GM18517 (cell line): Measurements from ENCODE around the gene DLK2.
"Not testable (repeated sequence)": the region's sequence is repeated elsewhere in the genome, so short reads cannot be mapped to it uniquely, and the experiment has no call there.

Source experiments
- ATAC-seq: cut with Tn5 transposase; IDR thresholded peaks from one replicate; pipeline ENCODE4 v1.9.1; 2021; ENCODE audit warnings: mild to moderate bottlenecking, moderate library complexity; ENCODE audit not compliant: unreplicated experiment

DLK2 gene, protein sequence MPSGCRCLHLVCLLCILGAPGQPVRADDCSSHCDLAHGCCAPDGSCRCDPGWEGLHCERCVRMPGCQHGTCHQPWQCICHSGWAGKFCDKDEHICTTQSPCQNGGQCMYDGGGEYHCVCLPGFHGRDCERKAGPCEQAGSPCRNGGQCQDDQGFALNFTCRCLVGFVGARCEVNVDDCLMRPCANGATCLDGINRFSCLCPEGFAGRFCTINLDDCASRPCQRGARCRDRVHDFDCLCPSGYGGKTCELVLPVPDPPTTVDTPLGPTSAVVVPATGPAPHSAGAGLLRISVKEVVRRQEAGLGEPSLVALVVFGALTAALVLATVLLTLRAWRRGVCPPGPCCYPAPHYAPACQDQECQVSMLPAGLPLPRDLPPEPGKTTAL

DNA sequence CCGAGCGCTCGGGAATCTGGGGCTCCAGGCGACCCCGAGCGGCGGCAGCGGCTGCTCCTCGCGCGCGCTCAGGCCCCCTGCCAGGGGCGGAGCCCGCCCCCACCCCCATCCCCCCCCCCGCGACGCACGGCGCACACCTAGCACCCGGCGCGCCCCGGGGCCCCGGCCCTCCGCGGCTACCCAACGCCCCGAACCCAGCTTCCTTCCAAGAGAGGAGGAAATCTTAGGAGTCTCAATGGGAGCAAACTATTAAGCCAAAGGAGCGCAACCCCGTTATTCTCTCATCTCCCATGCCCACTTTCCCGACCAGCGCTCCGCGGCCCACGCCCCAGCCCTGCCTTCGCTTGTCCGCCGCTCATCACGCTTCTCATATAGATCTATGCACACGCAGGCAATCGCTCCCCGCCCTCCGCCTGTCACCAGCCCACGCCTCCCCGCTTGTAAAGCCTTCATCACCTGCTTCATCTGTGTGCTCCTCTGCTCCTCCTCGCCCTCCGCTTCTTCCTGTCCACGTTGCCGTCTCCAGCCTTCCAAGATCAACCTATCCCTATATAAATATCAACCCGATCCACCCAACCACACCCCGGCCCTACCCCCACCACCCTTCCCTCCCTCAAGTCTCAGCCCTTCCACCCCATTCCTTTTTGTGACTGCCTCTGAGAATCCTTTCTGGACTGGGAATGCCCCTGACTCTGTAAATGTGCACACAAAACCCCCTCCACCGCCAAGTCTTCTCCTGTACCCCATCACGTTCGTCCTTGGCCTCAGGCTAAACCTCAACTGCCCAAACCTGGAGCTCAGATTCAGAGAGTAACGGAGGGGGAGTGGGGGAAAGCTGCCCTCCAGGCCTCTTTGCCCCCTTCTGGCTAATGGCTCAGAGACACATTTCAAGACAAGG lies at the start of gene DLK2:
Gene DLK2 (minus strand): TSS at position 18 of the 898 bp plus-strand sequence. CDS start 723 bp downstream, outside the sequence.
- no peak for ATAC-seq

- no peak for ATAC-seq
Observed at GRCh38 chr6:43503443-43503842, 48.1 kb upstream of the DLK2 start.

DNA sequence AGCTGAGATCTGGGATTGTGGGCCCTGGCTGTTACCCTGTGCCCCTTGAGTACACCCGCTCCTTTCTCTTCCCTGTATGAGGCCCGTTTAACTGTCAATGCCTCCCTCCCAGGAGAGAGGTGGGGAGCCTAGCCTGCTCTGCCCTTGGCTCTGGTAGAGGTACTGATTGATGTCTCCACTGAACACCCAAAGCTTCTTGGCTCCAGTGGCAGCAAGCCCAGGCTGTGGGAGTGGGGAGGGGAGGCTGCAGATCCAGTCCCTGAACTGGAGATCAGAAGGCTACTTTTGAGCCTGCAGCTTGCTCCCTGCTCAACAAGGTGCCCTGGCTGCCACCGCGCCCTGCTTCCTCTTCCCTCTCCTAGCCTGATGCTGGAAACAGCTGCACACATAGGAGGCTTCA lies 47.3 kb upstream of the DLK2 start:
- no peak for ATAC-seq

- no peak for ATAC-seq
Observed at GRCh38 chr6:43500921-43501320, 45.6 kb upstream of the DLK2 start.

DNA sequence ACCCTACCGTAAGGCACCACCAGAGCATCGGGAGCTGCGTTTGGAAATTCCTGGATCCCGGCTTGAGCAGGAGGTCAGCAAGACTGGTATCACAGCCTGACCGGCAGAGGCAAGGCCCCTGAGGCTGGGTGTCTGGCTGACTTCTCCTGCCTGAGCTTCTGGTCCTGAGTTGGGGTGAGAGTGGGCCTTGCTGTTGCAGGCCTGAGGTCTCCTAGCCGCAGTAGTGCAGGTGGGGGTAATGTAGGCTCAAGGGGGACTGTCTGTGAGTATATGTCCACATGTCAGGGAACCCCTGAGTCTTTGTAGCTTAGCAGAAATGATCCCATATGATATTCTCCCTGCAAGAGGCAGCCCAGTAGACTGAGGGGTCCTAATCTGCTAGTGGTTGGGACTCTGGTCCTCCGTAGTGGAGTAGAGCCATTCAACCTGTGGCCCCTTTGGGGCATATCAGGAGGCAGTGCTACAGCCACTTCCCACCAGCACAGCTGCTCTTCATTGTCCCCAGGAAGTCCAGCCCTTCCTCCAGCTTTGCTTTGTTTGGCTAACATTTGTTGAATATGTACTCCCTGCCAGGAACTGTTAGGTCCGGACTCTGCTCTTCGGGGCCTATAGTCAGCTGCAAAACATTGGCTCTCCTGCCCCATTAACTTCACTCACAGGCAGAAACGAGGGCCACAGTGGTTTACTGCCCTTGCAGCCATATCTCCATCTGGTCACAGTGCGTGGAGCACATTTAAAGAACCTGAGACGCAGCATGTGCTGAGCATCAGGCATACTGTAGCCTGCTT lies 43.9 kb upstream of the DLK2 start:
- ATAC-seq = no peak

DNA sequence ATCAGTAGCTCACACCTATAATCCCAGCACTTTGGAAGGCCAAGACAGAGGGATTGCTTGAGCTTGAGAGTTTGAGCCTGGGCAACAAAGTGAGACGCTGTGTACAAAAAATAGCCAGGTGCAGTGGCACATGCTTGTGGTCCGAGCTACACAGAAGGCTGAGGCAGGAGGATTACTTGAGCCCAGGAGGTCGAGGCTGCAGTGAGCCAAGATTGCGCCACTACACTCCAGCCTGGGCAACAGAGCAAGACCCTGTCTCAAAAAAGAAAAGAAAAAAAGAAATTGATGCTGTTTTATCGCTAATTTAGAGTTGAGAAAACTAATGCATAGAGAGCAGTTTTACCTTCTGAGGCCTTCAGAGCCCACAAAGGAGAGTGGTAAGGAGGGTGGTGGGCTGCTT lies 42.9 kb upstream of the DLK2 start:
- ATAC-seq = not testable (repeated sequence)

GRCh38 chr6:43497689-43498088 lies 42.3 kb upstream of the DLK2 start:
- ATAC-seq = no peak

DNA sequence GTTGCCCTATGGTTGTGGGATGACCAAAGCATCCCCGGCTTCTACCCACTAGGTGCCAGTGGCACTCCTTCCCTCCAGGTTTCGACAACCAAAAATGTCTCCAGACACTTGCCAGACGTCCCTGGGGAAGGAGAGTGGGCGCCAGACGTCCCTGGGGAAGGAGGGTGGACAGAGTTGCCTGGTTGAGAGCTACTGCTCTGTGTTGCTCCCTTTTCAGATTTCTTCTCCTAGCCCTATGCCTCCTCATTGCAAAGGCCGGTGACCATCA lies 41.7 kb upstream of the DLK2 start:
- ATAC-seq = no peak

DNA sequence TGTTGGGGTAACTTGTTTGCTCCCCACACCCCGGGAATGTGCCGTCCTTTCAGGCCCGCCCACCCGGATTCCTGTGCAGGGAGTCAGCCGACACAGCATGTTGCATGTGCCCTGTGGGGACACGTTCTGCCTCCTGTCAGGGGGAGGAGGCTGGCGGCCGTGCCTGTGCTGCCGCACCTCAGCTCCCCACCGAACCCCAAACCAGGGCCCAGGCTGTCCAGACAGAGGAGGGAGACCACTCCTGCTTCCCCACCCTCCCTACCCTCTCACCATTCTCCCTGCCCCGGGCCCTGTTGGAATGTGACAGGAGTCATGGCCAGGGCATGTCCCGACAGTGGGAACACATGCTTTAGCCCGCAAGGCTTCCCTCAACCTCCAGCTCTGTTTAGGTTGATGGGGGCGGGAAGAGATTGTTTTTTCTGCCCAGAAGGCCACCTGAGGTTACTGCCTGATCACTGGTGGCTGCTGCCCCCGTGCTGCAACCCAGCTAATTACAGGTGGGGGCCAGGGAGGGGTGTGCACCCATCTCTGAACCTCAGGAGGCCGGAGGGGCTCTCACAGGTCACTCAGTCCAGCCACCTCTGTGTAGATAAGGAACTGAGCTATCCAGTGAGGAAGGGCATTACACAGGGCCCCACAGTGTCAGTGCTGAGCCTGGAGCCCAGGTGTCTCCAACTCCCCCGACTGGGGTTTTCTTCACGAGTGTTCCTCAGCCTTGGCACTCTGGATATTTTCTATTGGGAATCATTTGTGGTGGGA lies 41.2 kb upstream of the DLK2 start:
- no peak for ATAC-seq

GRCh38 chr6:43495409-43495941 lies 40.1 kb upstream of the DLK2 start:
- ATAC-seq = no peak

DNA sequence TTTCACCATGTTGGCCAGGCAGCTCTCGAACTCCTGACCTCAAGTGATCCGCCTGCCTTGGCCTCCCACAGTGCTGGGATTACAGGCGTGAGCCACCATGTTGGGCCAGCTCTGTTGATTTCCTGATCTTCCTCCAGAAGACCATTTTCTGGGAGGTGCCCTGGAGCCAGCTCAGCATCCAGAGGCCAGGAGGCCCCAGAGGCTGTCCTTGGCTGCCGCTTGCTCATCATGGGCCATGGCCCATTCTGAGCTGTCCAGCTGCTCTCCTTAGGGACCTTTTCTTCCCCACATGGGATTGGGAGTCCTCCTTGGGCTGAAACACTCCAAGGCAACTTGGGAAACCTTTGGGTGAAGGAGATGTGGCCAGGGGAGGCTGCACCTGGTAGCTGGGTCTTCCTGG lies 39.4 kb upstream of the DLK2 start:
- ATAC-seq = no peak

- no peak for ATAC-seq
Observed at GRCh38 chr6:43494321-43494720, 39.0 kb upstream of the DLK2 start.

DNA sequence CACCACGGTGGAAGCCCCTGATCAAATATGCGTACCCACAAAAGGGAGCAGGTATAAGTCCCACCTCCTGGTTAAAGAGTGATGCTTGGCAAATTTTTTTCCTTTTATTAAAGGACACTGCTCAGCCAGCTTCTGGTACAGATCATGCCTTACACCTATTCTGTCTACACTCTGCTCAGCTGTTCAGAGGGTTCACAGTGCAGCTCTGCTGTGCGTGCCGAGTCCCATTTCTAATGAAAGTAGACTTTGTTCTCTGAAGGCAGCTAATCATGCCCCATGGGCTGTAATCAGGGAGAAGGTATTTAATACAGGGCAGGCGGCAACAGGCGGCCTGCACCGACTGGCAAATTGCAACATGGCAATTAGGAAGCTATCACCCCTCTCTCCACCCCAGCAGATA lies 38.5 kb upstream of the DLK2 start:
- no peak for ATAC-seq

- ATAC-seq = no peak
Observed at GRCh38 chr6:43493230-43493629, 37.9 kb upstream of the DLK2 start.

DNA sequence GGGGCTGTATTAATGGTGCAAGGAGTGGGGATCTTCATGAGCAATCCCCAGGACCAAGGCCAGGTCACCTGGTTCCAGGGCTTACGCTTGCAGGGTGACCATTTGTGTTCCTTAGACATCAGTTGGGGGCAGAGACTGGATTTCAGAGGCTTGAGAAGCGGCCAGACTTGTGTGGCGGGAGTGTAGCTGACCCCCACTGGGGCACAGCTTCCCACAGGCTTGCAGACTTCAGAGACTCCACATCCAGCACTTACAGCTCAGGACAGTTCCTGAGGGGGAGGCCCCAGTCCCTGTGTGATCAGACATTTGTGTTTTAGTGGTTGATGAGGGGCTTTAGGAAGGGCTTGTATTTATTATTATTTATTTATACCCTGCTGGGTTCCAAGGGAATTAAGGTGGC lies 37.3 kb upstream of the DLK2 start:
- no peak for ATAC-seq

- ATAC-seq = no peak
Observed at GRCh38 chr6:43491750-43492661, 36.7 kb upstream of the DLK2 start.

DNA sequence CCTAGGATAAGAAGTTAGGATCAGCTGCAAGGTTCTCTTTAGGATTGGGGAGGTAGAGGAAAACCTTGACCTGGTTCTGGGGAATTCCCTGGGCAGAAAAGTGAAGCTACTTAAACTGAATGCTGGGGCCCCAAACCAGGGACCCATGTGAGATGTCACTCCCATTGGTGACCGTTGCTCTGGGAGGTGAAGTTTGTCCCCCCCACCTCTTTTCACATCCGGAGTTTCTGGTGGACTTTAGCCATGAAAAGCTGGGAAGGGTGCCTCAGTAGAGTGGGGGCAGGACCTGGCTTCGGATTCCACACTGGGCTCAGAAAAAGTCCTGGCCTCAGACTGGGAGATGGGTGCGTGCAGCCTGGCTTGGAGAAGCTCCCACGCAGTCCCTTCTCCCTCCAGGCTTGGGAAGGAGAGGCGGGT lies 35.2 kb upstream of the DLK2 start:
- ATAC-seq = no peak

- no peak for ATAC-seq
Observed at GRCh38 chr6:43489277-43490072, 34.1 kb upstream of the DLK2 start.
